SK-N-MC (cell line): ENCODE results near the gene AAMP.

Source experiments
- EZH2 ChIP-seq: fragments of 200-600 bp; sonication (generic); IDR thresholded peaks from one replicate; pipeline ENCODE4 v1.6.1; 2017; ENCODE audit warnings: antibody characterized with exemption
- POLR2AphosphoS5 ChIP-seq: IDR thresholded peaks from 2 replicates; pipeline ENCODE4 v1.6.1; 2012; ENCODE audit warnings: mild to moderate bottlenecking, low read depth, low read length, borderline replicate concordance

DNA sequence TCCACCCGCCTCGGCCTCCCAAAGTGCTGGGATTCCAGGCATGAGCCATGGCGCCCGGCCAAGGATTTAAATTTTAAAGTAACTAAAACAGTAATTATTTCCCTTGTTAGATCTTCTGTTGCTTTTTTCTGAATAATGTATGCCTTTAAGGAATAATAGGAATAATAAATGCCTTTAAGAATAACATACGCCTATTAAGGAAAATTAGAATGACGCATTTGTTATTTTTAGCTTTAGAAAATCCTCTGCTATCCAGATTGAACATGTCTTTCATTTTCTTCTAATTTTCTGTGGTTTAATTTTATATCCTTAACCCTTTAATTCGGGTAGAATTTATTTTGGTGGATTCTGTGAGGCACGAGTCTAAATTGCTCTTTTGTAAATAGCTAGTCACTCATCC is 45.5 kb upstream of the AAMP start:
- TF ChIP-seq POLR2AphosphoS5, result no peak
- TF ChIP-seq EZH2, result no peak
